ENCODE data around the gene KCNAB3.
"Not testable (repeated sequence)": the region's sequence is repeated elsewhere in the genome, so short reads cannot be mapped to it uniquely, and the experiment has no call there.

The KCNAB3 gene

DNA sequence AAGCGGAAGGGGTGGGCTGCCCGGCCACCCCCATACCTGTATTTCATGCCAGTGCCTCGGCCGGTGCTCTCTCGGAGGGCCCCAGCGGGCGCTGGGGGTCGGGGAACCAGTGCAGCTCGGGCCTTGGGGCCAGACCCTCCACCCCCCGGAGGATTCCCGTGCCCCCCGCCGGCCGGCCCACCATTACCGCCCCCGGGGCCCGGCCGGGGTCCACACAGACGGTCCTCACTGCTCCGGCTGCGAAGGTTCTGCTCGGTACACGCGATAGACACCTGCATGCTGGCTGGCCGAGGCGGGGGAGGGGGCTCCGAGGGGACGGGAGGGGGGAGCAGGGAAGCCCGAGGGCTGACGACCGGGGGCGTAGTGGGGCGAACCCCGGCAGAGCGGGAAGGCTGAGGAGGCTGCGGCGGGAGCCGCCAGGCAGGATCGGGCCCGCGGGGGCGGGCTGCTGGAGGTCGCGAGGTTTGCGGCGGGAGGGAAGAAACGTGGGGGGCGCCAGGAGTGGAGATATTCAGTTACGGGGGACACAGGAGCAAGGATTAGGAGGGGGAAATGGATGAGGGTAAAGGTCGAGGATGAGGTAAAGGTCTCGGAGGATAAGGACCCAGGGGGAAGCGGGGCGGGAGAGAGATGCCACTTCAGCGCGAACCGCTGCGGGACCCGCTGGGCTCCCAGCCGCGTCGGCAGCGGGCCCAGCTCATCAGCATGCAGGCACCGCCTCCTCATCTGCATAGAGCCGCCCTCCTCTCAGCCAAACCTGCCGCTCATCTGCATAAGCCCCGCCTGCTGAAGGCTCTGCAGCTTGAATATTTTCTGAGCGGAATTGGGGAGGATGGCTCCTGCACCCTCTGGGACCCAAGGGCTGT, at the start of gene KCNAB3:
Gene KCNAB3, minus strand, starts transcription at position 699 of the 866 bp plus-strand sequence. Its CDS starts 421 bp downstream, at position 278.
- DNase-seq (ENCODE audit: low spot score): peak; percentile 88

DNA sequence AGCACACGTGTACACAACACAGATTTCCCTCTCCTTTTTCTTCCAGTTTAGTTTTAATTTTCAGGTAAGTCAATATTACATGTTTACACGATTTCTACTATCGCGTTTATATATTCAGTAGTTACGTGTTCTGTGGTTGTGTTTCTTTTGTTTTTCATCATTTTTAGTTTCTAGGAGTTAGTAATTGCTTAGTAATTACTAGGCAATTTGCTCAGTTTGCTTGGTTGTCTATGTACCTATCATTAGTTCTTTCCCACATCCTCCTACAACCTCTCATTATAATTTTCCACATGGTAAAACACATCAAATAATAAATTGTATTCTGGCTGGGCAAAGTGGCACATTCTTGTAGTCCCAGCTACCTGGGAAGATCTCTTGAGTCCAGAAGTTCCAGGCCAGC, 48.1 kb upstream of the KCNAB3 start:
- no peak for DNase-seq (ENCODE audit: low spot score)

DNA sequence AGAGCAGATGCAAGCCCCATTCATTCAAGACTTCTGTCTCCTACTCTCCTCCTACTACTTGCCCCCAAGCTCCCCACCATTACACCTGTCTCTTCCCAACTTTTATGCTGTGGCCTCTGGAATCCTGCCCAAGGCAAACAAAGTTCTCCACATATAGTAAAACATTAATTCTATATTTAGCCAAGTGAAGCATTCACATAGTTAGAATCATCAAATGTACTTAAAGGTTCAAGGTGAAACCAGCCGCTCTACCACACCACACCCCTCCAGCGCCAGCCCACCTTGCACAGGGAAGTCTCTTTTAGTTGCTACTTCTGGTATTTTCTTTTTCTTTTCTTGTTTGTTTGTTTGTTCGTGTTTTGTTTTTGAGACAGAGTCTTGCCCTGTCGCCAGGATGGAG, 47.4 kb upstream of the KCNAB3 start:
- no peak for DNase-seq (ENCODE audit: low spot score)

DNA sequence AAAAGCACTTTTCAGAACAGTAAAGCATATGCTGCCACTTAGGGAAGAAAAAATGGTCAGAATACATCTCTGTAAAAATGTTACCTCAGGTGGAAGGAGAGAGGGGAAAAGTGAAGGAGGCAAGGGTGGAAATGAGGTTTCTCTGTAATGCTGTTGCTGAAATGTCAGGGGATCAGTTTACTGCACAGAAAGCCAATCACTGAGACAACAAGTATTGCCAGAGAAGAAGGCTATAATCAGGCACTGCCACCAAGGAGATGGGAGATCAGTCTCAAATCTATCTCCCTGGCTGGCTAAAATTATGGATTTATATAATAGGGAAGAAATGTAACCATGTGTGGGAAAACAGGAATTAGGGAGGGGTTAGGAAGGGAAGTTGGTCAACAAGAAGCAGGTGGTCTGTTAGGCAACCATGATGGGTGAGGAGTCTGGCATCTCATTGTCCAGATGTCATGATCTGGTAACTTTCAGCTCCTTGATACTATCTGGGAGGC, 45.0 kb upstream of the KCNAB3 start:
- DNase-seq (ENCODE audit: low spot score): no peak

DNA sequence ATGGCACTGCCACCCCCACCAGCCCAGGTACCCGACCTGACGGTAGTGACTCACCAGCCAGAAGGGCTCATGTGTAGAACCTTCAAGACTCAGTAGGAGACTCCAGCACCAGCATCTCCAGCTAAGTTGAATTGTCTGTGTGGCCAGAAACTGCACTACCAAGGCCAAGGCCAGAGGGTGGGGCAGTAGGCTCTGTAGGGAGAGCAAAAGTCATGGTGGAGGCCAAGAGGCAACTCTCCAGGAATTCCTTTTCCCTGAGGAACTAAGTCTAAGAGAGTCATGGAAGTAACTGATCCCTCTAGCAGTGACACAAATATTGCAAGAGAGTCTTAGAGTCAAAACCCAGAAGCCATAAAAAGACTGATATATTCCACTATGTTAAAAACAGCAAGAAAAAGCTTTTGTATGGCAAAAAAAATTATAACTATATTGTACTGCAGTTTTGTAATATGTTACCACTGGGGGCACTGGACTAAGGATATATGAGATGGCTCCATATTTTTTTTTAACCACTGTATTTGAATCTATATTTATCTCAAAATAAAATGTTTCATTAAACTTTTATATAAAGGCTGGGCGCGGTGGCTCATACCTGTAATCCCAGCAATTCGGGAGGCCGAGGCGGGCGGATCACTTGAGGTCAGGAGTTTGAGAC, 42.6 kb upstream of the KCNAB3 start:
- no peak for DNase-seq (ENCODE audit: low spot score)

DNA sequence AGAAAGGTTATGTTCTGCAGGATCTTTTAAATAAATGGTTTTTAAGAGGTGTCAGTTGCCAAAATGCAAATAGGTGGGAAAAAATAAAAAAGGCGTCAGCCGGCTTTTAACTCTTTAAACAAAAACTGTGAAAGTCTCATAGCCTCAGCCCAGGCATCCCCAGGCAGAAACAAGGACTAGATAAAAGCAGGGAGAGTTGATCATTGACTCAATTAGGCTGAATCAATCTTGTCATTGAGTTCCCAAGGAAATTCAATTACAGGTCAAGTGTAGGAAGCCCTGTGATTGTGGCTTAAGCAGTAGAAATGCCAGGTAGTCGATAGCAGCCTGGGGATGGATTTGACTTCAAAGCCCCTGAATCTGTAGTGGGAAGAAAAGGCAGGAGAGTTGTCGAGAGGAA, 42.0 kb upstream of the KCNAB3 start:
- DNase-seq (ENCODE audit: low spot score): no peak

DNA sequence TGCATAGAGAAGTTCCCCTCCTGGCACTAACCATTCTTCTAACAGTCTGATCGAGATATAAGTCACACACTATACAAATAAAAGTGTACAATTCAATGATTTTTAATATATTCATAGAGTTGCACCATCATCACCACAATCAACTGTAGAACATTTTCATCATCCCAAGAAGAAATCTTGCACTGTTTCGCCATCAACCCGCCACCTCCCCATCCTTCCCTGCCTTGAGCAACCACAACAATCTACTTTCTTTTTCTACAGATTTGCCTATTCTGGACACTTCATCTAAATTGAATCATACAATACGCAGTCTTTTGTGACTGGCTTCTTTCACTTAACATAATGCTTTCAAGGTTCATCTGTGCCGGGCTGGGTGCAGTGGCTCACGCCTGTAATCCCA, 39.8 kb upstream of the KCNAB3 start:
- no peak for DNase-seq (ENCODE audit: low spot score)

DNA sequence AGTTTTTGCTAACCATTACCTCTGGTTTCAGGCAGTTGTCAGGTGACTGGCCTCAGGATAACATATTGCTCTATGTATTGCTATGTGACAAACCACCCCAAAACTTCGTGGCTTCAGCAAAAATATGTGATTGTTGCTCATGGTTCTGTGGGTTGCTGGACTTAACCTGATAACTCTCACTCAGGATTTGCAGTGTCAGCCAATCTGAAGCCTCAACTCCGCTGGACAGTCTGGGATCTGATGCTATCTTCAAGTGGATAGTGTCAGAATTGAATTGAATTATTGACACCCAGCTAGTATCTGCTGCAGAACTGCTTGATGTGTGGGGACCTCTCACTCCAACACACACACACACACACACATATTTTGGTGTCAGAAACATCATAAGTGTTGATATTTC, 38.1 kb upstream of the KCNAB3 start:
- DNase-seq (ENCODE audit: low spot score): no peak

DNA sequence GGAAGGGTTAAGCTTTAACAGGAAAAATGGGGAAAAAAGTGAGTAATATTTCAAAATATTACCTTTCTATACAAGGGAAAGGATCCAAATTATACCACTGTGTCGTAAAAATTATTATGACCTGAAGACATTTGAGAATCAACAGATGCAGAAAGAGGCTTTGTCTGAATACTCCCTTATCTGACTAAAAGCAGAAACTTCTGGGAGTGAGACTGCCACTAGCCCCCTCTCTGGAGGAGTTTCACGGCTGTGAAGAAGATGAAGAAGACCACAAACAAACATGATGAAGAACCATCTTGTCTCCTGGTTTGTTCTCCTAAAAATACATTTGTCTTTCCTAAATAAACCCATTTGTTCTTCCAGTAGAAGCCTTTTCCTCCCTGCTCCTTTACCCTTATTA, 31.8 kb upstream of the KCNAB3 start:
- DNase-seq (ENCODE audit: low spot score): no peak

DNA sequence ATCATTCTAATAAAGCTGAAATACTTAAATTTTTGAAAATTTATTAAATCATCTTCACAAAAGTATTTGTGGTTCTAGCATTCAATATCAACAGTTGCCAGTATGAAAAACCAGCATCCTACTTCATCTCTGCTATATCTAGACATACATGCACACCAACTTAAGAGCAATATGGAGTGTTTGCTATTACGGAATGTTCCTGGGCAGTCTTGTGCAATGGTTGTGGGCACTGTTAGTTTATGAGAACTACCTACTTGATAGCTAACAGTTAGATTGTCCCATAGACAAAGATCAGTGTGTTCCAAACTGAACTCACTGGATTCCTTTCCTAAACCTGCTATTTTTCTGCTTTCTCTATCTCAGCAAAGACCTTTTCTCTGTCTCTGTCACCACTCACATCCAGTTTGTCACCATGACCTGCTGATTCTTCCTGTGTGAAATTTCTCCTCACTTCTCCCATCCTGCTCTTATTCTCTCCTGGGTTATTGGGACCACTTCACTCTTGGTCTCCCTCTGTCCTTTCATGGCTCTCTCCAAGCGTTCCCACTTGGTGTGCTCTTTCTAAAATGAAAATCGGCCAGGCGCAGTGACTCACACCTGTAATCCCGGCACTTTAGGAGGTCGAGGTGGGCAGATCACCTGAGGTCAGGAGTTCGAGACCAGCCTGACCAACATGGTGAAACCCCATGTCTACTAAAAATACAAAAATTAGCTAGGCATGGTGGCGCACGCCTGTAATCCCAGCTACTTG, 30.0 kb upstream of the KCNAB3 start:
- DNase-seq (ENCODE audit: low spot score): no peak

DNA sequence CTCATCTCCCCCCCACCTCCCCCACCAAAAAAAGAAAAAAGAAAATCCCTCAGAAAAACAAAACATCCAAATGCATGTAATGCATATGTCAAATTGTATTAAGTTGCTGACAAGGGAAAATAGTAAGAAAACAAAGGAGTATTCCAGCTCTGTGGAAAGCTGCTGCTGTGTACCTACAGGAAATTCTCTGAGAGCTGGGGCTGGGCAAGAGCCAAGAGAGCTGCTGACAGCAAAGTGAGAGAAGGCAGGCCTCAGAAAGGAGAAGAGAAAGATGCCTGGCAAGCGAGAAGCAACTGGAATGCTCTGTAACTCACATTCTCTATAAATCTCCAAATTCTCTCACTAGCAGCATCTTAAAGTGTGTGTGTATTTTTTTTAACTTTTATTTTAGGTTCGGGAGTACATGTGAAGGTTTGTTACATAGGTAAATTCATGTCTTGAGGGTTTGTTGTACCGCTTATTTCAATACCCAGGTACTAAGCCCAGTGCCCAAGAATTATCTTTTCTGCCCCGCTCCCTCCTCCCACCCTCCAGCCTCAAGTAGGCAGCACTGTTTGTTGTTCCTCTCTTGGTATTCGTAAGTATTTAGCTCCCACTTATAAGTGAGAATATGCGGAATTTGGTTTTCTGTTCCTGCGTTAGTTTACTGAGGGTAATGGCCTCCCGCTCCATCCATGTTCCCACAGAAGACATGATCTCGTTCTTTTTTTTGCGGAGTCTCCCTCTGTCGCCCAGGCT, 26.7 kb upstream of the KCNAB3 start:
- DNase-seq (ENCODE audit: low spot score): no peak

DNA sequence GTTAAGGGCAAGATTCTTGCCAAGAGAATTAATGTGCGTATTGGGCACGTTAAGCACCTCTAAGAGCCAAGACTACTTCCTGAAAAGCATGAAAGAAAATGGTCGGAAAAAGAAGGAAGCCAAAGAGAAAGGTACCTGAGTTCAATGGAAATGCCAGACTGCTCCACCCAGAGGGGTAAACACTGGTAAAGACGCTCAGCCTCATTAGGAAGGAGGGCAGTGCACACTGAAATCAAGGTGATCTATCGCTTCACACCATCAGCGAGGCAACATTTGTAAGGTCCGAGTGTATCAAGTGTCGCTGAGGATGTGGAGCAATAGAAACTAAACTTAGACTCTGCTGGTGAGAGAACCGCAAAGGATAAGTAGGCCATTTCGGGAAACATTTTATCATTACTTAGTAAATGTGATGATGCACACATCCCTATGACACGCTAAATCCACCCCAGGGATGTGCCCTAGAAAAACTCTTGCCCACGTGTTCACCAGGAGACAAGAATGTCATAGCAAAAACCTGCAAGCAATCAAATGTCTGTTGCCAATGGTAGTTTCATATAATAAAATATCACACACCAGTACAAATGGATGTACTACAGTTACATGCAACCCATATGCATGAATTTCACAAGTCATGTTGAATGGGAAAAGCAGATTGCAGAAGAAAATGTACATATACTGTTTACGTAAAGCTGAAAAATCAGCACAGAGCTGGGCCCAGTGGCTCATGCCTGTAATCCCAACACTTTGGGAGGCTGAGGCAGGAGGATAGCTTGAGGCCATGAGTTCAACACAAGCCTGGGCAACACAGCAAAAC, 26.0 kb upstream of the KCNAB3 start:
- no peak for DNase-seq (ENCODE audit: low spot score)

DNA sequence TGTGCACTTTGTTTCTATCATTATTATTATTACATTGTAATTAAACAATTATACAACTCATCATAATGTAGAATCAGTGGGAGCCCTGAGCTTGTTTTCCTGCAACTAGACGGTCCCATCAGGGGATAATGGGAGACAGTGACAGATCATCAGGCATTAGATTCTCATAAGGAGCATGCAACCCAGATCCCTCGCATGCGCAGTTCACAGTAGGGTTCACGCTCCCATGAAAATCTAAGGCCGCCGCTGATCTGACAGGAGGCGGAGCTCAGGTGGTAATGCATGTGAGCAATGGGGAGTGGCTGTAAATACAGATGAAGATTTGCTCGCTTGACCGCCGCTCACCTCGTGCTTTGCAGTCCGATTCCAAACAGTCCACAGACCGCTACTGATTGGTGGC, 23.6 kb upstream of the KCNAB3 start:
- not testable (repeated sequence) for DNase-seq (ENCODE audit: low spot score)

DNA sequence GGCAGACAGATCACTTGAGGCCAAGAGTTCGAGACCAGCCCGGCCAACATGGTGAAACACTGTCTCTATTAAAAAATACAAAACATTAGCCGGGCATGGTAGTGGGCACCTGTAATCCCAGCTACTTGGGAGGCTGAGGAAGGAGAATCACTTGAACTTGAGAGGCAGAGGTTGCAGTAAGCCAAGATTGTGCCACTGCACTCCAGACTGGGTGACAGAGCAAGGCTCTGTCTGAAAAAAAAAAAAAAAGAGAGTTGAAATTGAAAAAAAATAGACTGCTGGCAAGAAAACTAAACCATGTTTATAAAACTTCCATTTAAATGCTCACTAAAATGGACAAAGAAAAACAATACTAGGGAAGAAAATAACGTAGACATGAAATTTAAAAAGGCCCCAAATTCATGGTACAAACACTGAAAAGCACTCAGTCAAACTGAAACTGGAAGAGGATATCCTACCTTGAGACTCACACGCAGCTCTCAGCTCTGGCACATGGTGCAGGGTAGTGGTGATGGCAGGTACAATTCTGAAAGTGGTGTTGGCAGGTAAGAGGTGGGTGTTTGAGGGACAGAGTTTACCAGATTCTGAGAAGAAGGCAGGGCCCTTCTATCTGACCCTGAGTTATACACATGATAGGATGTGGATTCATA, 21.6 kb upstream of the KCNAB3 start:
- no peak for DNase-seq (ENCODE audit: low spot score)

DNA sequence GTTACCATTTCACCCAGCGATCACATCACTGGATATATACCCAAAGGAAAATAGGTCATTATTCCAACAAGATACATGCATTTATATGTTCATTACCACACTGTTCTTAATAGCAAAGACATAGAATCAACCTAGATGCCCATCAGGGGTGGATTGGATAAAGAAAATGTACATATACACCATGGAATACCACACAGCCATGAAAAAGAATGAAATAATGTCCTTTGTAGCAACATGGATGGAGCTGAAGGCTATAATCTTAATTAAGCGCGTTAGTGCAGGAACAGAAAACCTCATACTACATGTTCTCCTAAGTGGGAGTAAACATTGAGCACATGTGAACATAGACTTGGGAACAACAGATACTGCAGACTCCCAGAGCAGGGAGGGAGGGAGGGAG, 20.9 kb upstream of the KCNAB3 start:
- no peak for DNase-seq (ENCODE audit: low spot score)

DNA sequence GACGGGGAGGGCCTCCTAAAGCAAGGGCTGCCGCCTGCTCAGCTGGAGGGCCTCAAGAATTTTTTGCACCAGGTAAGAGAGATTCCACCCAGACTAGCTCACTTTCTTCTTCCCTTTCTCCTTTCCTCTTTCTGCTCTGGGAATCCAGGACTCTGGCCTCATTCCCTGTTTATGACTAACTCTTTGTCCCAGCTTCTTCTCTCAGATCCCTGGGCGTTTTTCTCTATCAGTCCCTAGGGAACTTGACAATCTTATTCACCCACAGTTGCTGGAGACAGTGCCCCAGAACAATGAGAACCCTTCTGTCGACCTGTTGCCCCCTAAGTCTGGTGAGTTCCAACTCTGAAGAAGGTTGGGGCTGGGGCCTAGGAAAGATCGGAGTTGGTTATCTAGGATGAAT, 18.0 kb upstream of the KCNAB3 start:
- DNase-seq (ENCODE audit: low spot score): peak; percentile 30

DNA sequence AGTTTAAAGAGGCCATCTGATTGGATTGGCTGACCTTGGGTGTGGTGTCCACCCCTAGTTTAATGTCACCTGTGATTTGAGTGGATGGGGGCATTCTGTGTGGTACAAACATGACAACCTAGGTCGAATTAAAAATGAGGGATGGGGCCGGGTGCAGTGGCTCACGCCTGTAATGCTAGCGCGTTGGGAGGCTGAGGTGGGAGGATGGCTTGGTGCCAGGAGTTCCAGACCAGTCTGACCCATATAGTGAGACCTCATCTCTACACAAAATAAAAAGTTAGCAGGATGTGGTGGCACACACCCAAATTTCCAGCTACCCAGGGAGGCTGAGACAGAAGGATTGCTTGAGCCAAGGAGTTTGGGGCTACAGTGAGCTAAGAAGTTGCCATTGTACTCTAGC, 16.8 kb upstream of the KCNAB3 start:
- no peak for DNase-seq (ENCODE audit: low spot score)

DNA sequence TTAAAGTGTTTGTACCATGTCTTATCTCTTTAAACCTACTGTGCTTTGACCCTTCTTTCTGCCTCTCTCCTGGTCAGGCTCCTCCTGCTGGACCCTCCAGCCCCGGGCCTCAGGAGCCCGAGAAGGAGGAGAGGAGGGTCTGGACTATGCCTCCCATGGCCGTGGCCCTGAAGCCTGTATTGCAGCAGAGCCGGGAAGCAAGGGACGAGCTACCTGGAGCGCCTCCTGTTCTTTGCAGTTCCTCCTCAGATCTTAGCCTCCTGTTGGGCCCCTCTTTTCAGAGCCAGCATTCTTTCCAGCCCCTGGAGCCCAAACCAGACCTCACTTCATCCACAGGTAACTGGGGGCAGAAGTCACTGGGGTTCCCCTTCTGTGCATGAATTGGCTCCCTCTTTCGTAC, 16.0 kb upstream of the KCNAB3 start:
- DNase-seq (ENCODE audit: low spot score): no peak

DNA sequence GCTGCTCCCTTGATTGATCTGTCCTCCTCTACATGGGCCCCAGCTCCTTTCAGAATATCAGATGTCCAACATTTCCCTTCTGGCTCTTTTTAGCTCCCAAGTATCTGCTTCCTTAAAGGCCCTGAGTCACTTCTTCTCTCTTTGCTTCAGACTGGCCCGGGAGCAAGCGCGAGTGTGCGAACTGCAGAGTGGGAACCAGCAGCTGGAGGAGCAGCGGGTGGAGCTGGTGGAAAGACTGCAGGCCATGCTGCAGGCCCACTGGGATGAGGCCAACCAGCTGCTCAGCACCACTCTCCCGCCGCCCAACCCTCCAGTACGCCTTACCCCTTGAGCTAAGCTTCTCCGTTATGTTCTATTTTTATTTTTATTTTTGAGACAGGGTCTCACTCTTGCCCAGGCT, 14.7 kb upstream of the KCNAB3 start:
- no peak for DNase-seq (ENCODE audit: low spot score)

DNA sequence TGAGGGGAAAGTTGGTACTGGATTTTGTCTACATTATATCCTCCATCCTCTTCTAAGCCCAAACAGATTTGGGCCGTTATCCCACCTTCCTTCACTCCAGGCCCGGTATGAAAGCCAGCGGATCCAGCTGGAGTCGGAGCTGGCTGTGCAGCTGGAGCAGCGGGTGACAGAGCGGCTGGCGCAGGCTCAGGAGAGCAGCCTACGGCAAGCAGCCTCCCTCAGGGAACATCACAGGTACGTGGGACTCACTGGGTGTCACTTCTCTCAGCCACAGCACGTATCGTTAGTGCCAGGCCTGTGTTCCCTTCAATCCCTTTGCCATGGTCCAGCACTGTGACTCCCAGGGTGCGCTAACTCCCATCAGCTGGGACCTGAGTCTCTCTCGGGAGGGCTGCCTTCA, 13.6 kb upstream of the KCNAB3 start:
- DNase-seq (ENCODE audit: low spot score): no peak

DNA sequence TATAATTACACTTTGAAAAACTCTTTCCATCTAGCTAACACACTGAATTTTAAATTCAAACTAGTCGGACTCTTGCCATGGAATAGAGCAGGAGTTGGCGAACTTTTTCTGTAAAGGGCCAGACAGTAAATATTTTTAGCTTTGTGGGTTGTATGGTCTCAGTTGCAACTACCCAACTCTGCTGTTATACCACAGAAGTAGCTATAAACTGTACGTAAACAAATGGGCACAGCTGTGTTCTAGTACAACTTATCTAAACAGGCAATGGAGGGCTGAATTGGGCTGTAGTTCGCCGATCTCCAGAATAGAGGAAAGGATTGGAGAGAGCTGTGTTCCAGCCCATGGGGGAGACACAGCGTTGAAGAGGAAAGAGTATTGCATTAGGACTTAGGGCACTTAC, 11.1 kb upstream of the KCNAB3 start:
- DNase-seq (ENCODE audit: low spot score): no peak
